ENCODE data around the gene IAH1. TPM values are rescaled to one million over a fixed set of nuclear protein-coding genes. Genes with fewer than 3 reads are reported as not detected.

The IAH1 gene
- total and polyA plus RNA-seq, 10 of the 15 experiments (the other 5 are each of a cell fraction or from before 2014, with no cell fraction given) = 57.4 to 125 (median 75.8) TPM

DNA sequence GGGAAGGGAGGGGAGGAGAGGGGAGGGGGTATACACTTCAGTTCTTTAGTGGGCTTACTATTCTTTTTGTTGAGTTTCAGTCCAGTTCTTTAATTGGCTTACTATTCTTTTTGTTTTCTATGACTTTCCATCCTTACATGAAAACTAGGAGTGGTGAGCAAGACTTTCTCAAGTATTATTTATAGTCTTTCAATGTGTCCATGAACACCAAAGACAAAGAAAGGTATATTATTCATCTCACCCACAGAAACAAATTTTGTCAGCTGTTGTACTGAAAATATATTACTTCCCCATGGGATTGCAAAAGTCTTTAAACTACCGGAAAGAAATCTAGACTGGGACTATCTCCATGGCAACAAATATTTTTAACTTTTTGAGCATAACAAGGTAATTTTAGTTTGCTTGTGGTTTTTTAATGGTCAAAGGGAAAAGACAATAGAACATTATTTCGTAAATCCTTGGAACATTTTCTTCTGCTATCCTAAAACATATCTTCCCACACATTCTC is 63.7 kb downstream of the IAH1 start:
- POLR2A ChIA-PET = interaction anchor here (1.3 to 6.9 kb wide), 4 partner anchors 11 to 93 kb away, joined by 6 to 64 read pairs (median 30); partner anchors contain the start of genes ADAM17, IAH1 and YWHAQ
- BruUV-seq (replicated peaks) = no TSS peak
- RAD21 ChIA-PET (ENCODE audit: unreplicated experiment) = interaction anchor here (1.5 to 7.2 kb wide), 5 partner anchors 12 to 119 kb away, joined by 3 to 54 read pairs (median 5); partner anchors contain the start of genes ADAM17 and YWHAQ
- Histone ChIP-seq H3K4me2 (ENCODE audit: control insufficient read depth, insufficient read depth) (peak overlapping the region; percentile 47), H2AFZ (ENCODE audit: control insufficient read depth, low read depth, low read length) (no peak overlapping the region), H3K4me3 (no peak overlapping the region), H3K9ac (ENCODE audit: control insufficient read depth, insufficient read depth, low read length) (no peak overlapping the region), H3K36me3 (ENCODE audit: control insufficient read depth in 2 of 2, insufficient read depth in 2 of 2, low read length in 1 of 2) (no peaks in the 10 kb centered on the region; a peak in 2 of 4 replicates), H3K79me2 (ENCODE audit: control insufficient read depth, insufficient read depth, low read length) (peaks cover 26% of the 10 kb centered on the region), H3K9me3 (replicated peaks; ENCODE audit: control insufficient read depth, insufficient read depth, low read length) (no peaks in the 10 kb centered on the region), H3K27ac (ENCODE audit: control insufficient read depth, insufficient read depth) (no peak overlapping the region; the same call in 1 of the 2 replicates), H4K20me1 (ENCODE audit: control insufficient read depth, insufficient read depth) (no peaks in the 10 kb centered on the region), H3K4me1 (ENCODE audit: control insufficient read depth, insufficient read depth, low read length) (peaks cover 20% of the 10 kb centered on the region), H3K27me3 (replicated peaks in 1 of 2; ENCODE audit: control insufficient read depth in 2 of 2, insufficient read depth in 2 of 2, low read length in 1 of 2) (no peaks in the 10 kb centered on the region)
- peak; percentile 52 for FAIRE-seq
- CTCF ChIA-PET = interaction anchor here (0.9 to 3.5 kb wide), 5 partner anchors 11 to 117 kb away, joined by 3 to 27 read pairs (median 15); partner anchors contain the start of gene ADAM17
- WGBS (ENCODE audit: insufficient coverage, insufficient replicate concordance, low lambda C conversion rate, missing lambda C conversion rate) = 0% methylated on average over 2 of the region's 2 CpGs
- intact Hi-C loops (cut with micrococcal nuclease; ENCODE audit: unreplicated experiment) = loop anchor here (1.0 to 2.0 kb wide), 2 partner anchors 10 to 17 kb away; partner anchors contain the start of gene ADAM17
- no peak for DNase-seq (ENCODE audit: low read depth, low spot score)
- SMC1A ChIA-PET (ENCODE audit: uncharacterized antibody, unreplicated experiment) = interaction anchor here (1.0 to 10.6 kb wide), 5 partner anchors 8 to 88 kb away, joined by 4 to 152 read pairs (median 5); partner anchors contain the start of gene ADAM17
- ATAC-seq = peak; percentile 40
- in situ Hi-C loops (cut with MboI) = no loop called here
- TF ChIP-seq CBX5 (IDR thresholded peaks at IDR 0.05; ENCODE audit: low read depth) (no peak), KLF5 (IDR thresholded peaks at IDR 0.05; ENCODE audit: partially characterized antibody) (no peak), RUNX3 (IDR thresholded peaks at IDR 0.05; ENCODE audit: low read length) (peak; percentile 49; the same call in 1 of the 2 replicates), BACH1 (IDR thresholded peaks at IDR 0.05; ENCODE audit: borderline replicate concordance) (no peak), ETV6 (conservative IDR thresholded peaks at IDR 0.05 in 1 of 2, IDR thresholded peaks at IDR 0.05 in 1 of 2; ENCODE audit: borderline replicate concordance in 1 of 2, low read depth in 1 of 2) (no peak), NRF1 (conservative IDR thresholded peaks at IDR 0.05; ENCODE audit: low read depth, low read length) (no peak), FOXM1 (IDR thresholded peaks at IDR 0.05; ENCODE audit: low read depth, low read length) (0 out of 2 replicates have a peak, but pooled peaks have one; percentile 18)
- TF ChIP-seq, protein P1, sequence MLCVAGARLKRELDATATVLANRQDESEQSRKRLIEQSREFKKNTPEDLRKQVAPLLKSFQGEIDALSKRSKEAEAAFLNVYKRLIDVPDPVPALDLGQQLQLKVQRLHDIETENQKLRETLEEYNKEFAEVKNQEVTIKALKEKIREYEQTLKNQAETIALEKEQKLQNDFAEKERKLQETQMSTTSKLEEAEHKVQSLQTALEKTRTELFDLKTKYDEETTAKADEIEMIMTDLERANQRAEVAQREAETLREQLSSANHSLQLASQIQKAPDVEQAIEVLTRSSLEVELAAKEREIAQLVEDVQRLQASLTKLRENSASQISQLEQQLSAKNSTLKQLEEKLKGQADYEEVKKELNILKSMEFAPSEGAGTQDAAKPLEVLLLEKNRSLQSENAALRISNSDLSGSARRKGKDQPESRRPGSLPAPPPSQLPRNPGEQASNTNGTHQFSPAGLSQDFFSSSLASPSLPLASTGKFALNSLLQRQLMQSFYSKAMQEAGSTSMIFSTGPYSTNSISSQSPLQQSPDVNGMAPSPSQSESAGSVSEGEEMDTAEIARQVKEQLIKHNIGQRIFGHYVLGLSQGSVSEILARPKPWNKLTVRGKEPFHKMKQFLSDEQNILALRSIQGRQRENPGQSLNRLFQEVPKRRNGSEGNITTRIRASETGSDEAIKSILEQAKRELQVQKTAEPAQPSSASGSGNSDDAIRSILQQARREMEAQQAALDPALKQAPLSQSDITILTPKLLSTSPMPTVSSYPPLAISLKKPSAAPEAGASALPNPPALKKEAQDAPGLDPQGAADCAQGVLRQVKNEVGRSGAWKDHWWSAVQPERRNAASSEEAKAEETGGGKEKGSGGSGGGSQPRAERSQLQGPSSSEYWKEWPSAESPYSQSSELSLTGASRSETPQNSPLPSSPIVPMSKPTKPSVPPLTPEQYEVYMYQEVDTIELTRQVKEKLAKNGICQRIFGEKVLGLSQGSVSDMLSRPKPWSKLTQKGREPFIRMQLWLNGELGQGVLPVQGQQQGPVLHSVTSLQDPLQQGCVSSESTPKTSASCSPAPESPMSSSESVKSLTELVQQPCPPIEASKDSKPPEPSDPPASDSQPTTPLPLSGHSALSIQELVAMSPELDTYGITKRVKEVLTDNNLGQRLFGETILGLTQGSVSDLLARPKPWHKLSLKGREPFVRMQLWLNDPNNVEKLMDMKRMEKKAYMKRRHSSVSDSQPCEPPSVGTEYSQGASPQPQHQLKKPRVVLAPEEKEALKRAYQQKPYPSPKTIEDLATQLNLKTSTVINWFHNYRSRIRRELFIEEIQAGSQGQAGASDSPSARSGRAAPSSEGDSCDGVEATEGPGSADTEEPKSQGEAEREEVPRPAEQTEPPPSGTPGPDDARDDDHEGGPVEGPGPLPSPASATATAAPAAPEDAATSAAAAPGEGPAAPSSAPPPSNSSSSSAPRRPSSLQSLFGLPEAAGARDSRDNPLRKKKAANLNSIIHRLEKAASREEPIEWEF (IDR thresholded peaks at IDR 0.05; ENCODE audit: insufficient replicate concordance, low read depth, low read length) = no peak
- TF ChIP-seq, protein P2, sequence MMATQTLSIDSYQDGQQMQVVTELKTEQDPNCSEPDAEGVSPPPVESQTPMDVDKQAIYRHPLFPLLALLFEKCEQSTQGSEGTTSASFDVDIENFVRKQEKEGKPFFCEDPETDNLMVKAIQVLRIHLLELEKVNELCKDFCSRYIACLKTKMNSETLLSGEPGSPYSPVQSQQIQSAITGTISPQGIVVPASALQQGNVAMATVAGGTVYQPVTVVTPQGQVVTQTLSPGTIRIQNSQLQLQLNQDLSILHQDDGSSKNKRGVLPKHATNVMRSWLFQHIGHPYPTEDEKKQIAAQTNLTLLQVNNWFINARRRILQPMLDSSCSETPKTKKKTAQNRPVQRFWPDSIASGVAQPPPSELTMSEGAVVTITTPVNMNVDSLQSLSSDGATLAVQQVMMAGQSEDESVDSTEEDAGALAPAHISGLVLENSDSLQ (IDR thresholded peaks at IDR 0.05) = no peak
- TF ChIP-seq, protein P3, sequence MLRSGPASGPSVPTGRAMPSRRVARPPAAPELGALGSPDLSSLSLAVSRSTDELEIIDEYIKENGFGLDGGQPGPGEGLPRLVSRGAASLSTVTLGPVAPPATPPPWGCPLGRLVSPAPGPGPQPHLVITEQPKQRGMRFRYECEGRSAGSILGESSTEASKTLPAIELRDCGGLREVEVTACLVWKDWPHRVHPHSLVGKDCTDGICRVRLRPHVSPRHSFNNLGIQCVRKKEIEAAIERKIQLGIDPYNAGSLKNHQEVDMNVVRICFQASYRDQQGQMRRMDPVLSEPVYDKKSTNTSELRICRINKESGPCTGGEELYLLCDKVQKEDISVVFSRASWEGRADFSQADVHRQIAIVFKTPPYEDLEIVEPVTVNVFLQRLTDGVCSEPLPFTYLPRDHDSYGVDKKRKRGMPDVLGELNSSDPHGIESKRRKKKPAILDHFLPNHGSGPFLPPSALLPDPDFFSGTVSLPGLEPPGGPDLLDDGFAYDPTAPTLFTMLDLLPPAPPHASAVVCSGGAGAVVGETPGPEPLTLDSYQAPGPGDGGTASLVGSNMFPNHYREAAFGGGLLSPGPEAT (IDR thresholded peaks at IDR 0.05; ENCODE audit: low read depth) = peak; percentile 89
- TF ChIP-seq, protein P4, sequence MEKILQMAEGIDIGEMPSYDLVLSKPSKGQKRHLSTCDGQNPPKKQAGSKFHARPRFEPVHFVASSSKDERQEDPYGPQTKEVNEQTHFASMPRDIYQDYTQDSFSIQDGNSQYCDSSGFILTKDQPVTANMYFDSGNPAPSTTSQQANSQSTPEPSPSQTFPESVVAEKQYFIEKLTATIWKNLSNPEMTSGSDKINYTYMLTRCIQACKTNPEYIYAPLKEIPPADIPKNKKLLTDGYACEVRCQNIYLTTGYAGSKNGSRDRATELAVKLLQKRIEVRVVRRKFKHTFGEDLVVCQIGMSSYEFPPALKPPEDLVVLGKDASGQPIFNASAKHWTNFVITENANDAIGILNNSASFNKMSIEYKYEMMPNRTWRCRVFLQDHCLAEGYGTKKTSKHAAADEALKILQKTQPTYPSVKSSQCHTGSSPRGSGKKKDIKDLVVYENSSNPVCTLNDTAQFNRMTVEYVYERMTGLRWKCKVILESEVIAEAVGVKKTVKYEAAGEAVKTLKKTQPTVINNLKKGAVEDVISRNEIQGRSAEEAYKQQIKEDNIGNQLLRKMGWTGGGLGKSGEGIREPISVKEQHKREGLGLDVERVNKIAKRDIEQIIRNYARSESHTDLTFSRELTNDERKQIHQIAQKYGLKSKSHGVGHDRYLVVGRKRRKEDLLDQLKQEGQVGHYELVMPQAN (conservative IDR thresholded peaks at IDR 0.05) = no peak

Measured in GM12878 (cell line).